Measurements from ENCODE around the gene FBLN7.
"Not testable (repeated sequence)": the region's sequence is repeated elsewhere in the genome, so short reads cannot be mapped to it uniquely, and the experiment has no call there.

Gene FBLN7

GRCh38 chr2:112138159-112139032 is at the start of gene FBLN7:
TSS of gene FBLN7 (plus strand) at chr2:112138385. CDS start at chr2:112138656, 271 bp downstream.
- no peak for DNase-seq

GRCh38 chr2:112089375-112089774 is 48.8 kb upstream of the FBLN7 start:
- no peak for DNase-seq

GRCh38 chr2:112092286-112093041 is 45.7 kb upstream of the FBLN7 start:
- no peak for DNase-seq

- no peak for DNase-seq
Measured at GRCh38 chr2:112093216-112093615, 45.0 kb upstream of the FBLN7 start.

GRCh38 chr2:112095681-112096080 is 42.5 kb upstream of the FBLN7 start:
- no peak for DNase-seq

GRCh38 chr2:112096098-112096497 is 42.1 kb upstream of the FBLN7 start:
- no peak for DNase-seq

GRCh38 chr2:112108178-112108832 is 29.9 kb upstream of the FBLN7 start:
- DNase-seq: no peak

- DNase-seq: no peak
Measured at GRCh38 chr2:112109278-112109677, 28.9 kb upstream of the FBLN7 start.

GRCh38 chr2:112110966-112111365 is 27.2 kb upstream of the FBLN7 start:
- no peak for DNase-seq

- DNase-seq: not testable (repeated sequence)
Measured at GRCh38 chr2:112113354-112113753, 24.8 kb upstream of the FBLN7 start.

GRCh38 chr2:112118148-112118547 is 20.0 kb upstream of the FBLN7 start:
- DNase-seq: no peak

GRCh38 chr2:112121682-112122254 is 16.4 kb upstream of the FBLN7 start:
- peak; percentile 26 for DNase-seq

GRCh38 chr2:112129060-112129459 is 9.1 kb upstream of the FBLN7 start:
- DNase-seq: no peak

GRCh38 chr2:112133344-112133743 is 4.8 kb upstream of the FBLN7 start:
- no peak for DNase-seq

GRCh38 chr2:112134120-112134519 is 4.1 kb upstream of the FBLN7 start:
- no peak for DNase-seq

- no peak for DNase-seq
Measured at GRCh38 chr2:112136096-112136495, 2.1 kb upstream of the FBLN7 start.

GRCh38 chr2:112137516-112138158 is 548 bp upstream of the FBLN7 start:
- no peak for DNase-seq

GRCh38 chr2:112139033-112139614 is 939 bp downstream of the FBLN7 start:
- not testable (repeated sequence) for DNase-seq

- not testable (repeated sequence) for DNase-seq
Measured at GRCh38 chr2:112139661-112140204, 1.5 kb downstream of the FBLN7 start.

GRCh38 chr2:112140205-112140802 is 2.1 kb downstream of the FBLN7 start:
- DNase-seq: no peak

- no peak for DNase-seq
Measured at GRCh38 chr2:112140899-112141625, 2.9 kb downstream of the FBLN7 start.
